GM12878 (cell line): ENCODE measurements around the gene FOLR3. TPM values are rescaled to one million over a fixed set of nuclear protein-coding genes. Genes with fewer than 3 reads are reported as not detected.

Source experiments
- ATAC-seq: fragments of 200-7000 bp; cut with Tn5 transposase; 3 replicates; pipeline ENCODE4 v1.9.1; 2020; ENCODE audit warnings: mild to moderate bottlenecking, moderate library complexity
- BruUV-seq: library from RNA; stranded (reverse); fragments of 400-500 nt; replicated peaks from 2 replicates; lab custom pipeline; 2021; lab: Mats Ljungman, UMichigan
- CTCF ChIA-PET: fragments of 300-600 bp; sonication (Branson Sonifier 250); formaldehyde crosslinking; extraction: SDS; loops from one replicate; lab custom pipeline; 2021; ENCODE audit warnings: inconsistent platforms; lab: Yijun Ruan, JAX
- POLR2A ChIA-PET: fragments of 350-600 bp; formaldehyde crosslinking; extraction: SDS; loops from one replicate; lab custom pipeline; 2021; ENCODE audit warnings: inconsistent platforms; lab: Charles Lee
- RAD21 ChIA-PET: fragments of 300-600 bp; sonication (Branson Sonifier 250); formaldehyde crosslinking; loops from one replicate; lab custom pipeline; 2023; ENCODE audit warnings: antibody characterized with exemption; ENCODE audit not compliant: unreplicated experiment; lab: Charles Lee
- SMC1A ChIA-PET: fragments of 300-600 bp; sonication (Branson Sonifier 250); formaldehyde crosslinking; loops from one replicate; lab custom pipeline; 2023; ENCODE audit not compliant: unreplicated experiment, uncharacterized antibody; lab: Charles Lee
- DNase-seq: peaks from one replicate; pipeline ENCODE4 v3.0.0-alpha.2; 2011; ENCODE audit warnings: low read depth, low spot score
- FAIRE-seq: peaks from 3 replicates; lab custom pipeline; 2011; peaks lifted over from hg19 to GRCh38; lab: Jason Lieb, UNC
- H2AFZ ChIP-seq: 2 replicates; pipeline ENCODE4 v1.6.0; 2011; ENCODE audit warnings: low read depth, low read length, control low read depth; ENCODE audit not compliant: control insufficient read depth
- H3K27ac ChIP-seq: 2 replicates; pipeline ENCODE4 v1.5.1; 2011; ENCODE audit warnings: control low read depth; ENCODE audit not compliant: control insufficient read depth, insufficient read depth
- H3K27me3 ChIP-seq, 2 experiments: replicated peaks in 1 of 2; 2 replicates each; pipeline versions ENCODE4 v1.6.0 to v1.6.1; 2011; ENCODE audit warnings: low read length in 1 of 2; ENCODE audit not compliant: control insufficient read depth in 2 of 2, insufficient read depth in 2 of 2
- H3K36me3 ChIP-seq, 2 experiments: 2 replicates each; pipeline ENCODE4 v1.5.1; 2011; ENCODE audit warnings: low read length in 1 of 2; ENCODE audit not compliant: control insufficient read depth in 2 of 2, insufficient read depth in 2 of 2
- H3K4me1 ChIP-seq: 2 replicates; pipeline ENCODE4 v1.6.1; 2011; ENCODE audit warnings: mild to moderate bottlenecking, low read length, moderate library complexity, mixed read lengths; ENCODE audit not compliant: control insufficient read depth, insufficient read depth
- H3K4me2 ChIP-seq: 2 replicates; pipeline ENCODE4 v1.6.0; 2011; ENCODE audit warnings: control low read depth; ENCODE audit not compliant: control insufficient read depth, insufficient read depth
- H3K4me3 ChIP-seq: fragments of 200-600 bp; sonication (generic); 2 replicates; pipeline ENCODE4 v1.5.1; 2016
- H3K79me2 ChIP-seq: 2 replicates; pipeline ENCODE4 v1.6.0; 2011; ENCODE audit warnings: low read length; ENCODE audit not compliant: control insufficient read depth, insufficient read depth
- H3K9ac ChIP-seq: 2 replicates; pipeline ENCODE4 v1.8.0; 2011; ENCODE audit warnings: low read length, control low read depth, mixed read lengths; ENCODE audit not compliant: control insufficient read depth, insufficient read depth
- H3K9me3 ChIP-seq: replicated peaks from 3 replicates; pipeline ENCODE4 v1.5.1; 2011; ENCODE audit warnings: mild to moderate bottlenecking, low read length; ENCODE audit not compliant: control insufficient read depth, insufficient read depth
- H4K20me1 ChIP-seq: 2 replicates; pipeline ENCODE4 v1.6.0; 2011; ENCODE audit not compliant: control insufficient read depth, insufficient read depth
- FOS ChIP-seq: IDR thresholded peaks from 3 replicates; pipeline ENCODE4 v1.6.1; 2011; ENCODE audit warnings: borderline replicate concordance; ENCODE audit not compliant: insufficient read length; ENCODE audit errors: extremely low read depth
- LARP7 ChIP-seq: fragments of 450-650 bp; IDR thresholded peaks from 2 replicates; pipeline ENCODE4 v1.6.1; 2017; ENCODE audit warnings: mild to moderate bottlenecking
- RB1 ChIP-seq: fragments of 450-650 bp; formaldehyde crosslinking; IDR thresholded peaks from 2 replicates; pipeline ENCODE4 v1.6.1; 2017; ENCODE audit warnings: mild to moderate bottlenecking, borderline replicate concordance
- ZNF274 ChIP-seq: IDR thresholded peaks from one replicate; pipeline ENCODE4 v1.8.0; 2011; ENCODE audit not compliant: insufficient read length, insufficient read depth
- WGBS: methylation state at CpG from one replicate; pipeline ENCODE4 v1.1.6; 2016; ENCODE audit warnings: low lambda C conversion rate; ENCODE audit not compliant: insufficient replicate concordance, insufficient coverage; ENCODE audit errors: missing lambda C conversion rate; 5-methylcytosine and 5-hydroxymethylcytosine counted together
- in situ Hi-C: fragments of 300-500 bp; cut with MboI; formaldehyde crosslinking; loops from 9 replicates; pipeline ENCODE4 v1.14.3; 2018; ENCODE audit warnings: mixed read lengths
- intact Hi-C: fragments of 100-400 bp; cut with micrococcal nuclease; formaldehyde crosslinking; loops from one replicate; pipeline ENCODE4 v1.14.2; 2022; ENCODE audit not compliant: unreplicated experiment
- polyA plus RNA-seq, 11 experiments: library from polyadenylated mRNA; depleted of rRNA in 4 of 11; unstranded in 6 of 11; stranded (reverse) in 5 of 11; fragments of >200 nt; fragmentation: Nextera tagmentation in 4 of 11; fragmentation: Illumina TruSeq in 1 of 11; extraction: Ambion mirVana in 4 of 11; extraction: Trizol in 1 of 11; gene quantifications; 1 replicate in 1 of 11; 2 replicates in 10 of 11; pipeline versions ENCODE4 v1.2.1 to v1.2.3, GENCODE V29; 2011 to 2016; ENCODE audit warnings: inconsistent platforms in 2 of 11, missing spikeins in 2 of 11, low read depth in 1 of 11
- total RNA-seq, 4 experiments: library from RNA; depleted of rRNA in 3 of 4; stranded (reverse); fragments of >200 nt in 3 of 4; fragmentation: Illumina TruSeq in 1 of 4; extraction: Trizol in 1 of 4; gene quantifications; 2 replicates each; pipeline versions ENCODE4 v1.2.1 to v1.2.3, GENCODE V29; 2013 to 2021
- TF ChIP-seq, protein P1 (sequence below): fragments of 450-650 bp; IDR thresholded peaks from 2 replicates; pipeline ENCODE4 v1.6.1; 2016; ENCODE audit warnings: mild to moderate bottlenecking
- TF ChIP-seq, protein P2 (sequence below): fragments of 450-650 bp; conservative IDR thresholded peaks from 2 replicates; pipeline ENCODE4 v1.6.1; 2017; ENCODE audit warnings: mild to moderate bottlenecking, moderate library complexity

Gene FOLR3
- total and polyA plus RNA-seq, 10 of the 15 experiments (the other 5 are each of a cell fraction or from before 2014, with no cell fraction given): not detected

DNA sequence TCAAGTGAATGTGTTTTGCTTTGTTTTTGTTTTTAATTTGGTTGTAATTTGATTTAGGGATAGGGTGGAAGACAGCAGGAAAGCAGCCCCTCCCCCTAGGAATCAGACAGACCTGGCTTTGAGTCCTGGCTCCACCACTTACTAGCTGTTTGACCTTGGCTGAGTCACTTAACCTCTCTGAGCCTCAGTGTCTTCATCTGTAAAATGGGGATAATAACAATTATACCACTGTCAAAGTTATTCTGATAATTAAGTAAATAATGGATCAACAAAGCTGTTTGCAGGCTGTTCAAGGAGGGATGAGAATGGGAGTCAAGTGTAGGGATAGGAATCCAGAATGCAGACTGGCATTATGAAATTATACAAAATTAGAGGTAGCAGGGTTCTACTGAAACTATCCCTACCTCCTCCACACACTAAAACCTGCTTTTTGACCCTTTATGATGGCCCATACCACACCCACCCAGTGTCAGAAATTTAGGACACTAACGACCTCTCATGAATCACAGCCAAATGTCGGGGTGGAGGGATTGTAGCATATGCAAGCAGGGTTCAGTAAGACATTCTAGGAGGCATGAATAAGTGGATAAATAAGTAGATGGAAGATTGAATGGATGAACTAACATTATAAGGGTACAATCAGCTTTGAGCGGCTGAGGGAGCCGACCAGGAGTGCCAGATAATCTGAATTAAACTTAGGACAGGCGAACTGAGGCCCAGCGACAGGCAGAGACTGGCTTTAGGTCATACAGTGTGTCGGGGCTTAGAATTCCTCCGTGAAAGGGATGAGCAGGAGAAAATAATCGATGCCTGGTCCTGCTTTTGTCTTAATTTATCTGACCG lies 24.0 kb upstream of the FOLR3 start:
- in situ Hi-C loops (no loop called here), intact Hi-C loops (loop anchor here (1.0 kb wide), 2 partner anchors 112 to 183 kb away; partner anchors contain the start of gene XNDC1N)
- POLR2A ChIA-PET: interaction anchor here (0.5 to 3.3 kb wide), 9 partner anchors 9 to 1962 kb away, joined by 3 to 11 read pairs (median 6); no protein-coding TSS in a partner anchor
- peaks cover 5% of the 10 kb centered on the region for H3K79me2 ChIP-seq
- H3K4me2 ChIP-seq: peak overlapping the region; percentile 91
- TF ChIP-seq ZNF274: no peak
- 0 out of 2 replicates have a peak, but pooled peaks have one; percentile 16 for TF ChIP-seq LARP7
- TF ChIP-seq, protein P1, sequence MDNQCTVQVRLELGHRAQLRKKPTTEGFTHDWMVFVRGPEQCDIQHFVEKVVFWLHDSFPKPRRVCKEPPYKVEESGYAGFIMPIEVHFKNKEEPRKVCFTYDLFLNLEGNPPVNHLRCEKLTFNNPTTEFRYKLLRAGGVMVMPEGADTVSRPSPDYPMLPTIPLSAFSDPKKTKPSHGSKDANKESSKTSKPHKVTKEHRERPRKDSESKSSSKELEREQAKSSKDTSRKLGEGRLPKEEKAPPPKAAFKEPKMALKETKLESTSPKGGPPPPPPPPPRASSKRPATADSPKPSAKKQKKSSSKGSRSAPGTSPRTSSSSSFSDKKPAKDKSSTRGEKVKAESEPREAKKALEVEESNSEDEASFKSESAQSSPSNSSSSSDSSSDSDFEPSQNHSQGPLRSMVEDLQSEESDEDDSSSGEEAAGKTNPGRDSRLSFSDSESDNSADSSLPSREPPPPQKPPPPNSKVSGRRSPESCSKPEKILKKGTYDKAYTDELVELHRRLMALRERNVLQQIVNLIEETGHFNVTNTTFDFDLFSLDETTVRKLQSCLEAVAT: peak; percentile 83
- TF ChIP-seq RB1: no peak
- TF ChIP-seq, protein P2, sequence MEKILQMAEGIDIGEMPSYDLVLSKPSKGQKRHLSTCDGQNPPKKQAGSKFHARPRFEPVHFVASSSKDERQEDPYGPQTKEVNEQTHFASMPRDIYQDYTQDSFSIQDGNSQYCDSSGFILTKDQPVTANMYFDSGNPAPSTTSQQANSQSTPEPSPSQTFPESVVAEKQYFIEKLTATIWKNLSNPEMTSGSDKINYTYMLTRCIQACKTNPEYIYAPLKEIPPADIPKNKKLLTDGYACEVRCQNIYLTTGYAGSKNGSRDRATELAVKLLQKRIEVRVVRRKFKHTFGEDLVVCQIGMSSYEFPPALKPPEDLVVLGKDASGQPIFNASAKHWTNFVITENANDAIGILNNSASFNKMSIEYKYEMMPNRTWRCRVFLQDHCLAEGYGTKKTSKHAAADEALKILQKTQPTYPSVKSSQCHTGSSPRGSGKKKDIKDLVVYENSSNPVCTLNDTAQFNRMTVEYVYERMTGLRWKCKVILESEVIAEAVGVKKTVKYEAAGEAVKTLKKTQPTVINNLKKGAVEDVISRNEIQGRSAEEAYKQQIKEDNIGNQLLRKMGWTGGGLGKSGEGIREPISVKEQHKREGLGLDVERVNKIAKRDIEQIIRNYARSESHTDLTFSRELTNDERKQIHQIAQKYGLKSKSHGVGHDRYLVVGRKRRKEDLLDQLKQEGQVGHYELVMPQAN: peak; percentile 60; the same call in 1 of the 2 replicates
- no peak for TF ChIP-seq FOS
- TF ChIP-seq, all 136 proteins: peak for 3
- BruUV-seq: TSS peak; percentile 93
- FAIRE-seq: peak; percentile 23
- H3K36me3 ChIP-seq: peaks cover 0 to 2% of the 10 kb centered on the region in 2 experiments; a peak in 2 of 4 replicates
- H3K9me3 ChIP-seq: no peaks in the 10 kb centered on the region
- whole genome bisulfite sequencing: 0% methylated on average over 10 of the region's 10 CpGs
- ATAC-seq: peak; percentile 24
- peaks cover 7% of the 10 kb centered on the region for H3K4me1 ChIP-seq
- no peak for DNase-seq
- peak overlapping the region; percentile 5; the same call in 1 of the 2 replicates for H2AFZ ChIP-seq
- H3K27me3 ChIP-seq: no peaks in the 10 kb centered on the region
- CTCF ChIA-PET: interaction anchor here (0.9 to 2.9 kb wide), 7 partner anchors 20 to 320 kb away, joined by 3 to 12 read pairs (median 5); no protein-coding TSS in a partner anchor
- H3K9ac ChIP-seq: peak overlapping the region; percentile 92
- SMC1A ChIA-PET: interaction anchor here (1.0 to 1.9 kb wide), 11 partner anchors 9 to 320 kb away, joined by 3 to 10 read pairs (median 4); partner anchors contain the start of genes LAMTOR1, RNF121 and XNDC1N
- RAD21 ChIA-PET: interaction anchor here (1.0 to 2.1 kb wide), 3 partner anchors 72 to 319 kb away, joined by 6 to 7 read pairs (median 7); partner anchors contain the start of genes RNF121 and XNDC1N
- peak overlapping the region; percentile 99 for H3K27ac ChIP-seq
- H3K4me3 ChIP-seq: peak overlapping the region; percentile 62
- no peaks in the 10 kb centered on the region for H4K20me1 ChIP-seq
